Stomach (tissue), 4 donors: ENCODE measurements around the gene TRIM25.

Experiments used
- POLR2A ChIP-seq, 4 donors: fragments of 450-650 bp; IDR thresholded peaks; one replicate each; pipeline ENCODE4 v1.6.1; 2016; ENCODE audit warnings: antibody characterized with exemption in 4 of 4, control low read depth in 2 of 4, mild to moderate bottlenecking in 1 of 4, moderate library complexity in 1 of 4
- POLR2AphosphoS5 ChIP-seq, 3 donors: sonication (generic); formaldehyde crosslinking; IDR thresholded peaks; one replicate each; pipeline ENCODE4 v1.6.1; 2016; ENCODE audit warnings: antibody characterized with exemption in 3 of 3
- TF ChIP-seq, protein P1 (sequence below), 7 experiments: fragments of 450-650 bp in 4 of 7; fragments of 200-600 bp in 3 of 7; sonication (generic) in 3 of 7; IDR thresholded peaks; one replicate each; pipeline ENCODE4 v1.5.1; 2016 to 2019; ENCODE audit warnings: antibody characterized with exemption in 7 of 7, control low read depth in 2 of 7, mild to moderate bottlenecking in 1 of 7

DNA sequence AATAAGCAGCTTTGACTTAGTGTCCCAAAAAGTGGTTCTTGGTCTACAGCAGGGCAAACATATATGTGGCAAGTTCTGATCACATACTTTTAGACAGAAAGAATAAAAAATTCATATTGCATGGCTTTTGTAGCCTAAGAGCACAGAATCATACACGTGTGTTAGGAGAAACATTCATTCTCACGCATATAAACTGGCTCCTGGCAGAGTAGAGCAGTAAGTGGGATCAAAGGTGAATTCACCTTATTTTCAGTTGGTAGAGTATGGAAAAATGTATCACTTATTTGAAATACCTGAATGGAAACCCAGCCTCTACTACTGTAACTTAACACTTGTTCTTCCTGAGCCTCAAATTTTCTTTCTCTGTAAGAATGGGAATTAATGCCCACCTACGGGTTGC lies 45.1 kb downstream of the TRIM25 start:
- TF ChIP-seq, protein P1, sequence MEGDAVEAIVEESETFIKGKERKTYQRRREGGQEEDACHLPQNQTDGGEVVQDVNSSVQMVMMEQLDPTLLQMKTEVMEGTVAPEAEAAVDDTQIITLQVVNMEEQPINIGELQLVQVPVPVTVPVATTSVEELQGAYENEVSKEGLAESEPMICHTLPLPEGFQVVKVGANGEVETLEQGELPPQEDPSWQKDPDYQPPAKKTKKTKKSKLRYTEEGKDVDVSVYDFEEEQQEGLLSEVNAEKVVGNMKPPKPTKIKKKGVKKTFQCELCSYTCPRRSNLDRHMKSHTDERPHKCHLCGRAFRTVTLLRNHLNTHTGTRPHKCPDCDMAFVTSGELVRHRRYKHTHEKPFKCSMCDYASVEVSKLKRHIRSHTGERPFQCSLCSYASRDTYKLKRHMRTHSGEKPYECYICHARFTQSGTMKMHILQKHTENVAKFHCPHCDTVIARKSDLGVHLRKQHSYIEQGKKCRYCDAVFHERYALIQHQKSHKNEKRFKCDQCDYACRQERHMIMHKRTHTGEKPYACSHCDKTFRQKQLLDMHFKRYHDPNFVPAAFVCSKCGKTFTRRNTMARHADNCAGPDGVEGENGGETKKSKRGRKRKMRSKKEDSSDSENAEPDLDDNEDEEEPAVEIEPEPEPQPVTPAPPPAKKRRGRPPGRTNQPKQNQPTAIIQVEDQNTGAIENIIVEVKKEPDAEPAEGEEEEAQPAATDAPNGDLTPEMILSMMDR (IDR thresholded peaks at IDR 0.05): no peak
- TF ChIP-seq POLR2AphosphoS5 (IDR thresholded peaks at IDR 0.05) (no peak), POLR2A (IDR thresholded peaks at IDR 0.05) (no peak)
